ENCODE results near the gene FAM120A.
A peak's percentile ranks its signal among the peaks of the same experiment; 100 is the strongest.

FAM120A gene

GRCh38 chr9:93501406-93501805, 49.9 kb downstream of the FAM120A start:
- H3K27ac ChIP-seq: no peak overlapping the region
- H3K4me2 ChIP-seq: peak overlapping the region; percentile 39
- peaks cover 18% of the 10 kb centered on the region; the same call in 1 of the 2 replicates for H3K36me3 ChIP-seq (ENCODE audit: insufficient read depth)
- no peaks in the 10 kb centered on the region for H3K27me3 ChIP-seq (ENCODE audit: insufficient read depth, low read depth)
- peaks cover 48% of the 10 kb centered on the region for H3K4me1 ChIP-seq (ENCODE audit: low read depth, poor library complexity, severe bottlenecking)
- TF ChIP-seq CTCF (conservative IDR thresholded peaks at IDR 0.05; ENCODE audit: low read depth, low read length): no peak
- H2AFZ ChIP-seq (ENCODE audit: low read depth): no peak overlapping the region
- H3K79me2 ChIP-seq (ENCODE audit: insufficient read depth, low read depth): peaks cover 19% of the 10 kb centered on the region
- no peak overlapping the region for H3K9ac ChIP-seq
- H4K20me1 ChIP-seq (ENCODE audit: insufficient read depth): peaks cover 19% of the 10 kb centered on the region
- H3K4me3 ChIP-seq (IDR thresholded peaks at IDR 0.05; ENCODE audit: insufficient read depth, low read depth, low read length): no peak overlapping the region

- Histone ChIP-seq H3K36me3 (ENCODE audit: insufficient read depth) (peaks cover 12% of the 10 kb centered on the region; the same call in 1 of the 2 replicates), H3K9ac (no peak overlapping the region), H3K79me2 (ENCODE audit: insufficient read depth, low read depth) (peaks cover 39% of the 10 kb centered on the region), H3K4me2 (no peak overlapping the region; the same call in 1 of the 2 replicates), H4K20me1 (ENCODE audit: insufficient read depth) (peaks cover 29% of the 10 kb centered on the region), H3K27me3 (ENCODE audit: insufficient read depth, low read depth) (no peaks in the 10 kb centered on the region), H3K4me1 (ENCODE audit: low read depth, poor library complexity, severe bottlenecking) (peaks cover 61% of the 10 kb centered on the region), H3K4me3 (IDR thresholded peaks at IDR 0.05; ENCODE audit: insufficient read depth, low read depth, low read length) (no peak overlapping the region), H2AFZ (ENCODE audit: low read depth) (no peak overlapping the region), H3K27ac (no peak overlapping the region)
- TF ChIP-seq CTCF (conservative IDR thresholded peaks at IDR 0.05; ENCODE audit: low read depth, low read length): no peak
These were observed 51.9 kb downstream of the FAM120A start for GRCh38 chr9:93503381-93503780.

- no peak overlapping the region for H2AFZ ChIP-seq (ENCODE audit: low read depth)
- H3K4me1 ChIP-seq (ENCODE audit: low read depth, poor library complexity, severe bottlenecking): peaks cover 50% of the 10 kb centered on the region
- peaks cover 51% of the 10 kb centered on the region for H3K79me2 ChIP-seq (ENCODE audit: insufficient read depth, low read depth)
- no peak overlapping the region for H3K4me3 ChIP-seq (IDR thresholded peaks at IDR 0.05; ENCODE audit: insufficient read depth, low read depth, low read length)
- no peak overlapping the region; the same call in 1 of the 2 replicates for H3K27ac ChIP-seq
- no peak for TF ChIP-seq CTCF (conservative IDR thresholded peaks at IDR 0.05; ENCODE audit: low read depth, low read length)
- H3K36me3 ChIP-seq (ENCODE audit: insufficient read depth): 0 out of 2 replicates have a peak, but pooled peaks cover 8% of the 10 kb centered on the region
- peak overlapping the region; percentile 74 for H3K4me2 ChIP-seq
- H3K27me3 ChIP-seq (ENCODE audit: insufficient read depth, low read depth): no peaks in the 10 kb centered on the region
- H4K20me1 ChIP-seq (ENCODE audit: insufficient read depth): peaks cover 29% of the 10 kb centered on the region
- no peak overlapping the region for H3K9ac ChIP-seq
These were observed 54.2 kb downstream of the FAM120A start for GRCh38 chr9:93505541-93506132.

- no peak for TF ChIP-seq CTCF (conservative IDR thresholded peaks at IDR 0.05; ENCODE audit: low read depth, low read length)
- Histone ChIP-seq H3K27me3 (ENCODE audit: insufficient read depth, low read depth) (no peaks in the 10 kb centered on the region), H4K20me1 (ENCODE audit: insufficient read depth) (peaks cover 29% of the 10 kb centered on the region), H3K4me1 (ENCODE audit: low read depth, poor library complexity, severe bottlenecking) (peaks cover 40% of the 10 kb centered on the region), H3K36me3 (ENCODE audit: insufficient read depth) (0 out of 2 replicates have a peak, but pooled peaks cover 8% of the 10 kb centered on the region), H3K27ac (no peak overlapping the region), H3K79me2 (ENCODE audit: insufficient read depth, low read depth) (peaks cover 67% of the 10 kb centered on the region), H3K9ac (no peak overlapping the region), H3K4me3 (IDR thresholded peaks at IDR 0.05; ENCODE audit: insufficient read depth, low read depth, low read length) (no peak overlapping the region), H3K4me2 (no peak overlapping the region), H2AFZ (ENCODE audit: low read depth) (no peak overlapping the region)
These were observed 56.3 kb downstream of the FAM120A start for GRCh38 chr9:93507768-93508167.

All from KMS-11 (cell line).